Measurements from ENCODE around the gene DDOST.

DNA sequence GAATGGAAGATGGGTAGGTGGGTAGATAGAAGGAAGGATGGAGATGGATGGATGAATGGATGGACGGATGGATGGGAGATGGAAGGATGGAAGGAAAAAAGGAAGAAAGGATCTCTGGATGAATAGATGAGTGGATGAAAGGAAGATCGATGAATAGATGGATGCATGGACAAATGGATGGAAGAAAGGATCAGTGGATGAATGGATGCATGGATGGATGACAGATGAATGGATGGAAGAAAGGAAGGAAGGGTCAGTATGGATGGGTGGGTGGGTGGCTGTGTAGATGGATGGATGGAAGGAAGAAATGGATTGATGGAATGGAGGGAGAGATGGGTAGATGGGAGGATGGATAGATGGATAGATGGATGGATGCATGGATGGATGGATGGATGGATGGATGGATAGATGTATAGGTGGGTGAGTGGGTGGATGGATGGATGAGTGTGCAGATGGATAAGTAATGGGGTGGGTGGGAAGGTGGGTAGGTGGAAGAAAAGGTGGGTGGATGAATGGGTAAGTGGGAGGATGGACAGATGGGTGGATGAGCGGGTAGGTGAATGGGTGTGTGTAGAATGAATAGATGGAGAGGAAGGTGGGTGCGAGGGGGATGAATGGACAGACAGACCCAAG lies 42.1 kb upstream of the DDOST start:
- TF ChIP-seq, protein P1, sequence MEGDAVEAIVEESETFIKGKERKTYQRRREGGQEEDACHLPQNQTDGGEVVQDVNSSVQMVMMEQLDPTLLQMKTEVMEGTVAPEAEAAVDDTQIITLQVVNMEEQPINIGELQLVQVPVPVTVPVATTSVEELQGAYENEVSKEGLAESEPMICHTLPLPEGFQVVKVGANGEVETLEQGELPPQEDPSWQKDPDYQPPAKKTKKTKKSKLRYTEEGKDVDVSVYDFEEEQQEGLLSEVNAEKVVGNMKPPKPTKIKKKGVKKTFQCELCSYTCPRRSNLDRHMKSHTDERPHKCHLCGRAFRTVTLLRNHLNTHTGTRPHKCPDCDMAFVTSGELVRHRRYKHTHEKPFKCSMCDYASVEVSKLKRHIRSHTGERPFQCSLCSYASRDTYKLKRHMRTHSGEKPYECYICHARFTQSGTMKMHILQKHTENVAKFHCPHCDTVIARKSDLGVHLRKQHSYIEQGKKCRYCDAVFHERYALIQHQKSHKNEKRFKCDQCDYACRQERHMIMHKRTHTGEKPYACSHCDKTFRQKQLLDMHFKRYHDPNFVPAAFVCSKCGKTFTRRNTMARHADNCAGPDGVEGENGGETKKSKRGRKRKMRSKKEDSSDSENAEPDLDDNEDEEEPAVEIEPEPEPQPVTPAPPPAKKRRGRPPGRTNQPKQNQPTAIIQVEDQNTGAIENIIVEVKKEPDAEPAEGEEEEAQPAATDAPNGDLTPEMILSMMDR (IDR thresholded peaks at IDR 0.05) = no peak
- TF ChIP-seq POLR2A (IDR thresholded peaks at IDR 0.05) (no peak), POLR2AphosphoS5 (IDR thresholded peaks at IDR 0.05) (no peak)

Measured in transverse colon (tissue), 4 donors.